ENCODE data around the gene ANAPC2.
A peak's percentile ranks its signal among the peaks of the same experiment; 100 is the strongest.

- TF ChIP-seq CTCF (IDR thresholded peaks at IDR 0.05) (peak; percentile 96 to 99 (median 99)), POLR2A (IDR thresholded peaks at IDR 0.05) (no peak)
These were observed 48.0 kb upstream of the ANAPC2 start for GRCh38 chr9:137236238-137236935.

Measured in ovary (tissue), 3 donors.